WTC11 (cell line): ENCODE measurements around the gene MAML3. TPM values are rescaled to one million over a fixed set of nuclear protein-coding genes. Genes with fewer than 3 reads are reported as not detected.

Experiments
- ATAC-seq: fragments of 200-7000 bp; cut with Tn5 transposase; 2 replicates; pipeline ENCODE4 v1.10.0; 2021; ENCODE audit warnings: mild to moderate bottlenecking, moderate library complexity
- CTCF ChIA-PET: fragments of 300-600 bp; sonication (Branson Sonifier 250); formaldehyde crosslinking; loops from one replicate; lab custom pipeline; 2021; ENCODE audit warnings: antibody characterized with exemption; lab: Charles Lee
- POLR2A ChIA-PET: fragments of 350-600 bp; sonication (Branson Sonifier 250); formaldehyde crosslinking; loops from one replicate; lab custom pipeline; 2021; ENCODE audit warnings: antibody characterized with exemption; lab: Charles Lee
- DNase-seq: peaks from one replicate; pipeline ENCODE4 v3.0.0; 2021; ENCODE audit warnings: low spot score
- H3K27ac Mint-ChIP-seq: 2 replicates; pipeline ENCODE4 v1.8.0; 2021; ENCODE audit warnings: mixed read lengths
- H3K27me3 Mint-ChIP-seq: 2 replicates; pipeline ENCODE4 v1.8.0; 2021; ENCODE audit warnings: low read depth, mild to moderate bottlenecking, moderate library complexity, mixed read lengths
- H3K36me3 Mint-ChIP-seq: 2 replicates; pipeline ENCODE4 v1.8.0; 2021; ENCODE audit warnings: mixed read lengths
- H3K4me1 Mint-ChIP-seq: 2 replicates; pipeline ENCODE4 v1.8.0; 2022; ENCODE audit warnings: mixed read lengths
- H3K4me3 Mint-ChIP-seq: 2 replicates; pipeline ENCODE4 v1.8.0; 2021; ENCODE audit warnings: mild to moderate bottlenecking, moderate library complexity, mixed read lengths
- H3K9me3 Mint-ChIP-seq: 2 replicates; pipeline ENCODE4 v1.8.0; 2021; ENCODE audit warnings: mixed read lengths
- AFF4 ChIP-seq: sonication (generic); formaldehyde crosslinking; IDR thresholded peaks from 2 replicates; pipeline ENCODE4 v1.8.1; 2023; ENCODE audit warnings: mild to moderate bottlenecking, missing genetic modification reagents, borderline replicate concordance
- ATF2 ChIP-seq: sonication (generic); formaldehyde crosslinking; IDR thresholded peaks from 2 replicates; pipeline ENCODE4 v1.8.1; 2022; ENCODE audit warnings: low read depth, missing genetic modification reagents, borderline replicate concordance
- E2F5 ChIP-seq: sonication (generic); formaldehyde crosslinking; IDR thresholded peaks from 2 replicates; pipeline ENCODE4 v1.8.1; 2022; ENCODE audit warnings: mild to moderate bottlenecking, moderate library complexity, missing genetic modification reagents
- EMX1 ChIP-seq: fragments of 250-450 bp; sonication (Bioruptor Pico); IDR thresholded peaks from 2 replicates; pipeline ENCODE4 v1.8.0; 2021; ENCODE audit warnings: mild to moderate bottlenecking
- JUN ChIP-seq: sonication (generic); formaldehyde crosslinking; IDR thresholded peaks from 2 replicates; pipeline ENCODE4 v1.8.0; 2023; ENCODE audit warnings: mild to moderate bottlenecking, missing genetic modification reagents
- NFATC4 ChIP-seq: fragments of 250-450 bp; sonication (Bioruptor Pico); IDR thresholded peaks from 2 replicates; pipeline ENCODE4 v1.9.0; 2021; ENCODE audit warnings: mild to moderate bottlenecking
- NFYB ChIP-seq: sonication (generic); formaldehyde crosslinking; conservative IDR thresholded peaks from 2 replicates; pipeline ENCODE4 v1.8.0; 2022; ENCODE audit warnings: low read depth, missing genetic modification reagents
- PRRX2 ChIP-seq: fragments of 250-450 bp; sonication (Bioruptor Pico); IDR thresholded peaks from 2 replicates; pipeline ENCODE4 v1.8.0; 2021; ENCODE audit warnings: mild to moderate bottlenecking
- SMAD3 ChIP-seq: sonication (generic); formaldehyde crosslinking; IDR thresholded peaks from 2 replicates; pipeline ENCODE4 v1.8.0; 2022; ENCODE audit warnings: missing genetic modification reagents, mild to moderate bottlenecking, borderline replicate concordance
- SMAD4 ChIP-seq: sonication (generic); formaldehyde crosslinking; IDR thresholded peaks from 2 replicates; pipeline ENCODE4 v1.8.0; 2022; ENCODE audit warnings: mild to moderate bottlenecking, missing genetic modification reagents
- TCF7 ChIP-seq: sonication (generic); formaldehyde crosslinking; IDR thresholded peaks from 2 replicates; pipeline ENCODE4 v1.8.0; 2022; ENCODE audit warnings: mild to moderate bottlenecking, low read depth, missing genetic modification reagents, moderate library complexity
- TEAD1 ChIP-seq: sonication (generic); formaldehyde crosslinking; IDR thresholded peaks from 2 replicates; pipeline ENCODE4 v1.8.0; 2022; ENCODE audit warnings: mild to moderate bottlenecking, missing genetic modification reagents
- TP53 ChIP-seq: sonication (generic); formaldehyde crosslinking; IDR thresholded peaks from 2 replicates; pipeline ENCODE4 v1.8.1; 2023; ENCODE audit warnings: mild to moderate bottlenecking, missing genetic modification reagents
- ZNF121 ChIP-seq: sonication (generic); formaldehyde crosslinking; IDR thresholded peaks from 2 replicates; pipeline ENCODE4 v1.8.0; 2023; ENCODE audit warnings: missing genetic modification reagents
- ZNF512 ChIP-seq: sonication (generic); formaldehyde crosslinking; IDR thresholded peaks from 2 replicates; pipeline ENCODE4 v1.8.1; 2022; ENCODE audit warnings: missing genetic modification reagents, borderline replicate concordance
- total RNA-seq: library from RNA; stranded (reverse); gene quantifications from 3 replicates; pipeline ENCODE4 v1.2.3, GENCODE V29; 2021
- TF ChIP-seq, protein P1 (sequence below): sonication (generic); formaldehyde crosslinking; IDR thresholded peaks from 2 replicates; pipeline ENCODE4 v1.8.1; 2022; ENCODE audit warnings: mild to moderate bottlenecking, missing genetic modification reagents, moderate library complexity, borderline replicate concordance
- TF ChIP-seq, protein P2 (sequence below): fragments of 250-450 bp; sonication (Bioruptor Pico); conservative IDR thresholded peaks from 2 replicates; pipeline ENCODE4 v1.9.0; 2021; ENCODE audit warnings: mild to moderate bottlenecking
- TF ChIP-seq, protein P3 (sequence below): fragments of 200-600 bp; IDR thresholded peaks from 2 replicates; pipeline ENCODE4 v1.8.0; 2022; ENCODE audit warnings: antibody characterized with exemption
- TF ChIP-seq, protein P4 (sequence below): sonication (generic); formaldehyde crosslinking; IDR thresholded peaks from 2 replicates; pipeline ENCODE4 v1.8.1; 2022; ENCODE audit warnings: low read depth, mild to moderate bottlenecking, moderate library complexity, missing genetic modification reagents, borderline replicate concordance
- TF ChIP-seq, protein P5 (sequence below): fragments of 250-450 bp; sonication (Bioruptor Pico); IDR thresholded peaks from 2 replicates; pipeline ENCODE4 v2.1.2; 2022; ENCODE audit warnings: mild to moderate bottlenecking, moderate library complexity

The MAML3 gene
- total RNA-seq, 1 experiment from 2014 or later = 7.4 TPM

DNA sequence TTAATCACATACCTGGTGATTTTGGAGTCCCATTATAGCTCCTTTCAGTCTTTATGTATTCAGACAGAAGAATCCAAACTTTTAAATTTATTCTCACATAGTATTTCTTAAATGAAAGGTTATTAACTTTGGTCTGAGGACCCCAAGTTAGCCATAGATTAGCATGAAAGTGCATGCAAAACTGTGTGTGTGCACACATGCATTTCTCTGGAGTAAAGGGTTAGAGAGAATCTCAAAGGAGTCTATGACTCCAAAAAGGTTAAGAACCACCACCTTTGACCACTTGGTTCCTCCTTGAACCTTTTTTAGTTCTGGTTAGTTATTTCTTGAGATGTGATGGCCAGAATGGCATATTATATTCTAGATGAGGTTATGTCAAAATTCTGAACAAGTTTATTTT lies 386.4 kb downstream of the MAML3 start:
- no peak for ATAC-seq
- TF ChIP-seq TEAD1 = no peak
- TF ChIP-seq JUN (CRISPR knock-in tag) = no peak
- no peak for TF ChIP-seq NFYB
- no peak for TF ChIP-seq PRRX2 (CRISPR knock-in tag)
- no peak for TF ChIP-seq EMX1 (CRISPR knock-in tag)
- no peak for TF ChIP-seq NFATC4 (CRISPR knock-in tag)
- TF ChIP-seq TP53 (CRISPR knock-in tag) = no peak
- no peak for TF ChIP-seq AFF4
- no peak for TF ChIP-seq ZNF512 (CRISPR knock-in tag)
- Mint-ChIP-seq H3K36me3 (no peaks in the 10 kb centered on the region), H3K27me3 (no peaks in the 10 kb centered on the region; the same call in 1 of the 2 replicates), H3K4me3 (no peak overlapping the region), H3K4me1 (peaks cover 13% of the 10 kb centered on the region), H3K9me3 (no peaks in the 10 kb centered on the region), H3K27ac (no peak overlapping the region)
- CTCF ChIA-PET = no interaction called here
- DNase-seq = no peak
- POLR2A ChIA-PET = no interaction called here

GRCh38 chr4:139767168-139767567 lies 386.8 kb downstream of the MAML3 start:
- H3K27ac Mint-ChIP-seq = no peak overlapping the region
- POLR2A ChIA-PET = no interaction called here
- no peak for ATAC-seq
- TF ChIP-seq SMAD4 (CRISPR knock-in tag) (no peak), SMAD3 (no peak), ATF2 (CRISPR knock-in tag) (no peak), NFYB (no peak), PRRX2 (CRISPR knock-in tag) (no peak), E2F5 (no peak), TCF7 (CRISPR knock-in tag) (no peak), ZNF121 (CRISPR knock-in tag) (no peak)
- TF ChIP-seq, protein P1, sequence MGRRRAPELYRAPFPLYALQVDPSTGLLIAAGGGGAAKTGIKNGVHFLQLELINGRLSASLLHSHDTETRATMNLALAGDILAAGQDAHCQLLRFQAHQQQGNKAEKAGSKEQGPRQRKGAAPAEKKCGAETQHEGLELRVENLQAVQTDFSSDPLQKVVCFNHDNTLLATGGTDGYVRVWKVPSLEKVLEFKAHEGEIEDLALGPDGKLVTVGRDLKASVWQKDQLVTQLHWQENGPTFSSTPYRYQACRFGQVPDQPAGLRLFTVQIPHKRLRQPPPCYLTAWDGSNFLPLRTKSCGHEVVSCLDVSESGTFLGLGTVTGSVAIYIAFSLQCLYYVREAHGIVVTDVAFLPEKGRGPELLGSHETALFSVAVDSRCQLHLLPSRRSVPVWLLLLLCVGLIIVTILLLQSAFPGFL (CRISPR knock-in tag) = no peak
- TF ChIP-seq, protein P2, sequence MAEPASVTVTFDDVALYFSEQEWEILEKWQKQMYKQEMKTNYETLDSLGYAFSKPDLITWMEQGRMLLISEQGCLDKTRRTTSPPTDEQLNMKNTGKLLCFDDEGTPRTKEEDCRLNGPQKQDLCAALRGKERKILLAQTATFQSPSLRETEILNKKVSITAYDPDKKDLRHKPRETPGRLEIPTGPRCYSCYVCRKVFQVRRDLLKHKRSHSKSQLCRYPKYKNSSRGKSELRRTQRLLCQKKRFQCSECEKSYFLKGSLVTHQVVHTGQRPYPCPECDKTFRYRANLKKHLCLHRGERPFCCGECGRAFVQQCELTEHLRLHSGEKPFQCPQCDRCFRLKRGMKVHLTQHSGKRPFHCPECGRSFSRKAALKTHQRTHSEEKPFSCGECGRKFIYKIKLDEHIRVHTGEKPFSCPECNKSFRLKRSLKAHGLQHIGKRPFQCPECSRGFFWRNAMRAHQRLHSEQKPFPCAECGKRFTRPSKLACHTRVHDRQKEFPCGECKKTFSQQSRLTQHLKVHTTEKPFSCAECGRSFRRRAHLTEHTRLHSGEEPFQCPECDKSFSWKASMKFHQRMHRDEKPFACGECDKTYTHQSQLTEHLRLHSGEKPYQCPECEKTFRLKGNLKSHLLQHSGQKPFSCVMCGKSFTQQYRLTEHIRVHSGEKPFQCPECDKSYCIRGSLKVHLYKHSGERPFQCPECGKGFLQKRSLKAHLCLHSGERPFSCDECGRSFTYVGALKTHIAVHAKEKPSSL = no peak
- TF ChIP-seq, protein P3, sequence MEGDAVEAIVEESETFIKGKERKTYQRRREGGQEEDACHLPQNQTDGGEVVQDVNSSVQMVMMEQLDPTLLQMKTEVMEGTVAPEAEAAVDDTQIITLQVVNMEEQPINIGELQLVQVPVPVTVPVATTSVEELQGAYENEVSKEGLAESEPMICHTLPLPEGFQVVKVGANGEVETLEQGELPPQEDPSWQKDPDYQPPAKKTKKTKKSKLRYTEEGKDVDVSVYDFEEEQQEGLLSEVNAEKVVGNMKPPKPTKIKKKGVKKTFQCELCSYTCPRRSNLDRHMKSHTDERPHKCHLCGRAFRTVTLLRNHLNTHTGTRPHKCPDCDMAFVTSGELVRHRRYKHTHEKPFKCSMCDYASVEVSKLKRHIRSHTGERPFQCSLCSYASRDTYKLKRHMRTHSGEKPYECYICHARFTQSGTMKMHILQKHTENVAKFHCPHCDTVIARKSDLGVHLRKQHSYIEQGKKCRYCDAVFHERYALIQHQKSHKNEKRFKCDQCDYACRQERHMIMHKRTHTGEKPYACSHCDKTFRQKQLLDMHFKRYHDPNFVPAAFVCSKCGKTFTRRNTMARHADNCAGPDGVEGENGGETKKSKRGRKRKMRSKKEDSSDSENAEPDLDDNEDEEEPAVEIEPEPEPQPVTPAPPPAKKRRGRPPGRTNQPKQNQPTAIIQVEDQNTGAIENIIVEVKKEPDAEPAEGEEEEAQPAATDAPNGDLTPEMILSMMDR = no peak
- TF ChIP-seq, protein P4, sequence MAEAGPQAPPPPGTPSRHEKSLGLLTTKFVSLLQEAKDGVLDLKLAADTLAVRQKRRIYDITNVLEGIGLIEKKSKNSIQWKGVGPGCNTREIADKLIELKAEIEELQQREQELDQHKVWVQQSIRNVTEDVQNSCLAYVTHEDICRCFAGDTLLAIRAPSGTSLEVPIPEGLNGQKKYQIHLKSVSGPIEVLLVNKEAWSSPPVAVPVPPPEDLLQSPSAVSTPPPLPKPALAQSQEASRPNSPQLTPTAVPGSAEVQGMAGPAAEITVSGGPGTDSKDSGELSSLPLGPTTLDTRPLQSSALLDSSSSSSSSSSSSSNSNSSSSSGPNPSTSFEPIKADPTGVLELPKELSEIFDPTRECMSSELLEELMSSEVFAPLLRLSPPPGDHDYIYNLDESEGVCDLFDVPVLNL (CRISPR knock-in tag) = no peak
- TF ChIP-seq, protein P5, sequence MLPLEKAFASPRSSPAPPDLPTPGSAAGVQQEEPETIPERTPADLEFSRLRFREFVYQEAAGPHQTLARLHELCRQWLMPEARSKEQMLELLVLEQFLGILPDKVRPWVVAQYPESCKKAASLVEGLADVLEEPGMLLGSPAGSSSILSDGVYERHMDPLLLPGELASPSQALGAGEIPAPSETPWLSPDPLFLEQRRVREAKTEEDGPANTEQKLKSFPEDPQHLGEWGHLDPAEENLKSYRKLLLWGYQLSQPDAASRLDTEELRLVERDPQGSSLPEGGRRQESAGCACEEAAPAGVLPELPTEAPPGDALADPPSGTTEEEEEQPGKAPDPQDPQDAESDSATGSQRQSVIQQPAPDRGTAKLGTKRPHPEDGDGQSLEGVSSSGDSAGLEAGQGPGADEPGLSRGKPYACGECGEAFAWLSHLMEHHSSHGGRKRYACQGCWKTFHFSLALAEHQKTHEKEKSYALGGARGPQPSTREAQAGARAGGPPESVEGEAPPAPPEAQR (CRISPR knock-in tag) = no peak

More at GRCh38 chr4:139767168-139767567, 386.8 kb downstream of the MAML3 start:
- CTCF ChIA-PET = no interaction called here
- no peak overlapping the region for H3K4me3 Mint-ChIP-seq
- H3K27me3 Mint-ChIP-seq = no peaks in the 10 kb centered on the region; the same call in 1 of the 2 replicates
- H3K36me3 Mint-ChIP-seq = no peaks in the 10 kb centered on the region
- DNase-seq = no peak
- no peaks in the 10 kb centered on the region for H3K9me3 Mint-ChIP-seq
- H3K4me1 Mint-ChIP-seq = peaks cover 17% of the 10 kb centered on the region
